ENCODE measurements around the gene PERCC1. TPM values are rescaled to one million over a fixed set of nuclear protein-coding genes. Genes with fewer than 3 reads are reported as not detected.

The PERCC1 gene
- total RNA-seq, 1 experiment from 2014 or later, result not detected

DNA sequence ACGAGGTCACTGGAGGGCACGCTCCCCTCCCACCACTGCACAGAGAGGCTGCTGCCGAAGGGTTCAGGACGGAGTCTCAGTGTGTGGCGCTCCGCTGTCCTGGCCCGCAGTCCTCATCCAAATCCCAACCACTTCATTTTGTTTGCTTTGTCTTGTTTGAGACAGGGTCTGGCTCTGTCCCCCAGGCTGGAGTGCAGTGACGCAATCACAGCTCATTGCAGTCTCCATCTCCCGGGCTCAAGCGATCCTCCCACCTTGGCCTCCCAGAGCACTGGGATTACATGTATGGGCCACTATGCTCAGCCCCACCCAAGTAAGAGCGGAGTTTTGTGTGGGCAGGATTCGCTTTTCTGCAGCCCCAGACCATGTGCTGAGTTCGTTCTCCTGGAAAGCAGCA, 29.1 kb upstream of the PERCC1 start:
- DNase-seq, result no peak
- no peaks in the 10 kb centered on the region for H3K36me3 ChIP-seq
- H3K27me3 ChIP-seq, result no peaks in the 10 kb centered on the region
- no peak overlapping the region for H3K4me3 ChIP-seq
- H3K9me3 ChIP-seq, result no peaks in the 10 kb centered on the region

DNA sequence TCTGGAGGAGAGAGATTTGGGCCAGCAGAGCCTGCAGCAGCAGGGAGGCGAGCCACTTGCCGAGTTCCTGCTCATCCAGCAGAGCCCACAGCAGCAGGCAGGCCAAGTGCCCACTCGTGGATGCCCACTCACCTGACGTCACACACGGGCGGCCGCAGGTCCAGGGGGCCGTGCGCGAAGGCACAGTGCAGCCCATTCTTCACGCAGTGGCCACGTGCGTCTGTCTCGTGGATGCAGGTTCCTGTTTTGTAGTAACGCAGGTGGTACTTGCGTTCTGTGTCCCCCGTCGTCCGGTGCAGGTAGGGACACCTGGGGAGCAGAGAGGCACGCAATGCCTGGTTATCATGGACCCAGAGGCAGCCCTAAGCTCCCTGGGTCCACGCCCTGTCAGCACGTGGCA, 27.8 kb upstream of the PERCC1 start:
- H3K36me3 ChIP-seq, result no peaks in the 10 kb centered on the region
- no peak overlapping the region for H3K4me3 ChIP-seq
- no peaks in the 10 kb centered on the region for H3K27me3 ChIP-seq
- DNase-seq, result no peak
- H3K9me3 ChIP-seq, result no peaks in the 10 kb centered on the region

DNA sequence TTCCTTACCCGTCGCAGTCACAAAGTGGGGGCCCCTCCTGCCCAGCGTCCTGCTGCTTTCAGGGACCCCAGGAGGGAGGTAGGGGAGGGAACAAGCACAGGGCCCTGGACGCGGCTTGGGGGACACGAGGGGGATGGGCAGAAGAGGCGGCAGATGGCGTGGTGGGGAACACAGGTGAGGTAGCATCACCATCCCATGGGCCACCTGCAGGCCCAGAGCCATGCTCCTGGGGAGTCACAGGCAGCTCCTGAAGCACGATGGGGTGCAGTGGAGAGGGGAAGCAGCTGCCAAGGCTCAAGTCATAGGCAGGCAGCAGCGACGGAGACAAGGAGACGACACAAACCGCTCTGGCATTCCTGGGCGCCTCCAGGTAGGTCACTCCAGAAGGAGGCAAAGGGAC, 27.1 kb upstream of the PERCC1 start:
- Histone ChIP-seq H3K27me3 (no peaks in the 10 kb centered on the region), H3K4me3 (no peak overlapping the region), H3K9me3 (no peaks in the 10 kb centered on the region), H3K36me3 (no peaks in the 10 kb centered on the region)
- no peak for DNase-seq

DNA sequence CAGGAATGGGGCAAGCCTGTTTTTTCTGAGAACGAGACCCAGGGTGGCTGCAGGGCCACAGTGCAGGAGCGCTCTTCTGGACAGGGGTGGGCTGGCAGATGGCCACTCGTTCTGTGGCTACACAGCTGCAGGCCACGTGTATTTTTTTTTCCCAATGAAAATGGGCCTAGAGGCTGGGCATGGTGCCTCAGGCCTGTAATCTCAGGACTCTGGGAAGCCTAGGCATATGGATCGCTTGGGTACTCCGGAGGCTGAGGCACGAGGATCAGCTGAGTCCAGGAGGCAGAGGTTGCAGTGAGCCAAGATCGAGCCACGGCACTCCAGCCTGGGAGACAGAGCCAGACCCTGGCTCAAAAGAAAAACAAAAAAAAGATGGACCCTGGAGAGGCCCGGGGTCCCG, 23.1 kb upstream of the PERCC1 start:
- no peaks in the 10 kb centered on the region for H3K9me3 ChIP-seq
- no peaks in the 10 kb centered on the region for H3K27me3 ChIP-seq
- no peak for DNase-seq
- H3K36me3 ChIP-seq, result no peaks in the 10 kb centered on the region
- H3K4me3 ChIP-seq, result peak overlapping the region; percentile 53

DNA sequence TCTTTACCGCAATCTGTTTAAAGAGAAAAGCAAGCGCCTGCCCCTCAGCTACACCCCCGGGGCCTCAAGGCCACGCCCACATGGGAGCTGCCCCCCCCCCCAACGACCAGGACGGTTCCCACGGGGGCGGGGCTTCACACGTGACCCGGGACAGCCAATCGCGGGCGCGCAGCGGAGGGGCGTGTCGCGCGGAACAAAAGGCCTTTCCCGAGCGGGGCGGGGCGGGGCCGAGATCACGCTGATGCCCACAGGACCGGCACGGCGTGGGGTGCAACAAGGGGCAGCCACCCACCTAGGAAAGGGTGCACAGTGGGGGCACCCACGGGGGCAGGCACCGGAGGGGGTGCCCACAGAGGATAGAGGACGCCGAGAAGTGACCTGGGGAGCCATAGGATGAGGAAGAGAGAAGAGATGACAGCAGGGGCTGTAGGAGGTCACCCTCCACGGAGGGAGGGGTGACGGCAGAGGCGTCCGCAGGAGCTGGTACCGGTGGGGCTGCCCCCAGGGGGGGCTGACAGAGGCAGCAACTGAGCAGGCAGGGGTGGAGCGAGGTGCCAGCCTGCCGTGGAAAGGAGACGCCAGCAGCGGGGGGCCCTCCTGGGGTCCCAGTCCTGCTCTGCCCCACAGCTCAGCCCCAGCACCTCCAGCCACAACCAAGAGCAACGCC, 22.6 kb upstream of the PERCC1 start:
- Histone ChIP-seq H3K9me3 (no peaks in the 10 kb centered on the region), H3K4me3 (peak overlapping the region; percentile 53), H3K27me3 (no peaks in the 10 kb centered on the region), H3K36me3 (no peaks in the 10 kb centered on the region)
- peak; percentile 89 for DNase-seq

DNA sequence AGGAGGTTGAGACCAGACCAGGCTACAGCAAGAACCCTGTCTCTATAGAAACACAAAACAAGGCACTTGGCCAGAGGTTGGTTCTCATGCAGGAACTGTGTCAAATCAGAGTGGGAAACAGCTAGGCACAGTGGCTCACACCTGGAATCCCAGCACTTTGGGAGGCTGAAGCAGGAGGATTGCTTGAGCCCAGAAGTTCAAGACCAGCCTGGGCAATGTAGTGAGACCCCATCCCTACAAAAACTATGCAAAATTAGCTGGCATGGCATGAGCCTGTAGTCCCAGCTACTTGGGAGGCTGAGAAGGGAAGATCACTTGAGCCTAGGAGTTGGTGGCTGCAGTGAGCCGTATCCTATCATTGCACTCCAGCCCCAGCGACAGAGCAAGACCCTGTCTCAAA, 18.0 kb upstream of the PERCC1 start:
- peaks cover 12% of the 10 kb centered on the region for H3K36me3 ChIP-seq
- DNase-seq, result no peak
- no peak overlapping the region for H3K4me3 ChIP-seq
- H3K27me3 ChIP-seq, result no peaks in the 10 kb centered on the region
- H3K9me3 ChIP-seq, result no peaks in the 10 kb centered on the region

DNA sequence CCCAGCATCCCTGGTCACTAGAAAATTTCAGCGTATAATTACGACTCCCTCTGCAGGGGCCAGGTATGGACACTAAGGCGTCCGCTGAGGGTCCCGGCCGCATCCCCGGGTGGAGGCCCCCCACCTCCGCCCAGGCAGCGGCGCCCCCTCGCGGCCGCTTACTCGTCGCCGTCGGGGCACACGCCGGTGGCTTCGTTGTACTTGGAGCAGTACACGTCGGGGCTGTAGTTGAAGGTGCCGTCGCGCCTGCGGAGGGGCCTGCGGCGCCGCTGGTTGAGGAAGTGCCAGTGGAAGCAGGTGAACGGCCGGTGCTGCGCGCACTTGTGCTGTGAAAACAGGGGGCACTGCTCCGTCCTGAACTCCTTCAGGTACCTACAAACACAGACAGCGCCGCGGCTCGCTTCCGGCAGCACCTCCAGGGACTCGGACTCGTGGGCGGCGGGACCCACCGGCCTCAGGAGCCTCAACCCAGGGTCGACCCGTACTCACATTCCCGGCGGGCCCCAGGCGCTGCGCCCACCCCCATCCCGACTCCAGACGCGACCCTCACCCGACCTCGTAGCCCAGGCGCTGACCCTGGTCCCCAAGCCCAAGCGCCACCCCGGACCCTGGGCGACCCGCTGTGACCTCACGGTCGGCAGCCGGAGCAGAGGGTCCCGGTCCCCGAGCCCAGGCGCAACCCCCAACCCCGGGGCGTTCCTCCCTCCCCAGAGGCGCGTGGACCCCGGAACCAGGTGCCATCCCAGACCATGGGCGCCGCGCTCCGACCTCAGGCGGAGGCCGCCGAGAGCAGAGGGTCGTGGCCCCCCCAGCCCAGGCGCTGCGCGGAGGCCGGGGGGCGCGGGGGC, 17.0 kb upstream of the PERCC1 start:
- peak; percentile 65 for DNase-seq
- peaks cover 21% of the 10 kb centered on the region for H3K36me3 ChIP-seq
- H3K4me3 ChIP-seq, result peak overlapping the region; percentile 81
- no peaks in the 10 kb centered on the region for H3K9me3 ChIP-seq
- H3K27me3 ChIP-seq, result no peaks in the 10 kb centered on the region

DNA sequence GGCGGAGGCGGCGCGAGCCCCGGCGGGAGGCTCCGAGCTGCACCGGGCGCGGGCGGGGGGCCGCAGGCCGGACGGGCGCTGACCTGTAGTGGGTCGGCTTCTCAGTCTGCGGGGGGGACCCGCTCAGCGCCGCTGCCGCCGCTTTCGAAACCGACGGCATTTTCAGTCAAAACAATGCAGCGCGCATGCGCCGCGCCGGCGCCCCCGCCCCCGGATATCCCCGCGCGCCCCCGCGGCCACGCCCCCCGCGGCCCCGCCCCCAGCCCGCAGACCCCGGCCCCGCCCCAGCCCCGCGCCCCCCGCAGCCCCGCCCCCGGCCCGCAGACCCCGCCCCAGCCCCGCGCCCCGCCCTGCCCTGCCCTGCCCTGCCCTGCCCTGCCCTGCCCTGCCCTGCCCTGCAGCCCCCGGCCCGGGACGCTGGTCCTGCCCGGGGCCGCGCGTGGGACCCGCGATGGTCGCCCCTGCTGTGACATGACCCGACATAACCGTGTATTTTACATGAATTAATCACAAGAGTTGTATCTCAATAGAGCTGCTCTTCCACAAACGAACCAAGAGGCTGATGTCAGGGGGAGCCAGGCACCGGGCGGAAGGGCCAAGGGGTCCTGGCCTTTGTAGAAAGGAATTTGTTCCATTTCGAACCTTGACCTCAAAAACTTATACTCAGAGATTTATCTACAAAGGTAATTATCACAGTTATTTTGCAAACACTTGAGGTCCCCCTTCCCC, 16.2 kb upstream of the PERCC1 start, which contains the start of gene UNKL:
Gene UNKL (minus strand): TSS at position 173 of the 729 bp plus-strand sequence. CDS start 13 bp downstream, at position 160.
- Histone ChIP-seq H3K4me3 (peak within 1 kb of the TSS; percentile 81), H3K36me3 (peaks cover 26% of the 10 kb centered on the region), H3K9me3 (no peaks in the 10 kb centered on the region), H3K27me3 (no peaks in the 10 kb centered on the region)
- peak; percentile 71 for DNase-seq

DNA sequence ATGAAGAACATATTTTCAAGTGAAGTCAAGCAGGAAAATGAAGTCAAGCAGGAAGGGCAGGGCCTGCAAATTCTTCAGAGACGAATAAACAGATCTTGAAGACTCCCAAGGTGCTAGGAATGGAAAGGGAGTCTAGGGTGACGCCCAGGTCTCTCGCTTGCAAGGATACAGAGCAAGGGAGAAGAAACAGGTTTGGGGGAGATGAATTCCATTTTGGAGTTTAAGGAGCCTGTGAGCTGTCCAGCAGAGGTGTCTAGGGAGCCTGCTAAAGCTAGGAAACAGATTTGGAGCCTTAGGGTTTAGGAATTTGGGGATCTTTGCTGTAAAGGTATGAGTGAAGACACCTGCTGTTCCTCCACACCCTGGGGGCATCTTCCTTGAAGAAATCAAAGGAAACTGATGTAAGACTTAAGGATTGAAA, 14.3 kb upstream of the PERCC1 start:
- H3K4me3 ChIP-seq, result no peak overlapping the region
- no peaks in the 10 kb centered on the region for H3K9me3 ChIP-seq
- H3K27me3 ChIP-seq, result no peaks in the 10 kb centered on the region
- H3K36me3 ChIP-seq, result peaks cover 32% of the 10 kb centered on the region
- no peak for DNase-seq

DNA sequence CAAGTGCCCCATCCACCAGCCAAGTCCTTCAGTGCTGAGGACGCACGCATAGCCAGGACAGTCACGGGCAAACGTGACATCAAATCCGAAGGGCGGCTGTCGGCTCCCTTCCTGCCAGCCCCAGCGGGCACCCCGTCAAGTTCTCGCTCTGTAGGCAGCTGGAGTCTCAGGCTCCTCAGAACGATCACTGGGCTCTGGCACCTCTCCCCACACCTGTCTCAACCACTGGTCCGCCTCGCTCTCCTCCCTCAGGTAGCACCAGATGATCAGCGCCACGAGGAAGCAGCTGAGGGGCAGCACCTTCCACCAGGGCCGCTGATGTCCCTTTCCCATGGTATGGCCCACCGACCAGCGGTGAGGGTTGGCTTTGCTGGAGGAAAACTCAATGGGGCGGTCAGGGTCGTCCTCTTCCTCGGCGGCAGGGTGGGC, 10.8 kb upstream of the PERCC1 start:
- DNase-seq, result no peak
- peaks cover 32% of the 10 kb centered on the region for H3K36me3 ChIP-seq
- no peaks in the 10 kb centered on the region for H3K27me3 ChIP-seq
- peaks cover 8% of the 10 kb centered on the region for H3K9me3 ChIP-seq
- peak overlapping the region; percentile 99 for H3K4me3 ChIP-seq

DNA sequence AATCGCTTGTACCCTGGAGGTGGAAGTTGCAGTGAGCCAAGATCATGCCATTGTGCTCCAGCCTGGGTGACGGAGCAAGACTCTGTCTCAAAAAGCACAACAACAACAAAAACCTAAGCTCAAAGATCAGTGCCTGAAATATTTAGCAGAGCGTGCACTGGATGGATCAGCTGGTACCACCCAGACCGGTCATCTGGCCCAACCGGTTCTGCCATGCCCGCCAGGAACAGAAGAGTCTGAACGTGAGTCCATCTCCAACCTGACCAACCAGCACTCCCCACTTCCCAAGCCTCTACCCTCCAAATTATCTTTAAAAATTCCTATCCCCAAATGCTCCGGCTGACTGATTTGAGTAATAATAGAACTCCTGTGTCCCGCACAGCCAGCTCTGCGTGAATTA, 8.8 kb upstream of the PERCC1 start:
- Histone ChIP-seq H3K9me3 (peaks cover 8% of the 10 kb centered on the region), H3K27me3 (no peaks in the 10 kb centered on the region), H3K36me3 (peaks cover 26% of the 10 kb centered on the region), H3K4me3 (no peak overlapping the region)
- DNase-seq, result no peak

DNA sequence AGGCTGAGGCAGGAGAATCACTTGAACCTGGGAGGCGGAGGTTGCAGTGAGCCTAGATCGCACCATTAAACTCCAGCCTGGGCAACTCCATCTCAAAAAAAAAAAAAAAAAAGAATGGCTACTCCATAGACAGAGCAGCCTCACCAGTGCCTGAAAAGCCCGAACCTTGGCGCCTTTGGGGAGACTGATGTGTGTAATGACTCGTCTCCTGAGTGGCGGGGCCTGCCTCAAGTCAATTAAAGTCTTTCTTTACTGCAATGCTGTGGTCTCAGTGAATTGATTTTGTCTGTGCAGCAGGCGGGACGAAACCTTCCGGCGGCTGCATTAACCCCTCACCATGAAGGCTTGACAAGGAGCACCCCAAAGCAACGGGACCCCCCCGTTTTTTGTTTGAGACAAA, 6.8 kb upstream of the PERCC1 start:
- no peaks in the 10 kb centered on the region for H3K27me3 ChIP-seq
- peaks cover 11% of the 10 kb centered on the region for H3K36me3 ChIP-seq
- H3K9me3 ChIP-seq, result peaks cover 8% of the 10 kb centered on the region
- H3K4me3 ChIP-seq, result no peak overlapping the region
- DNase-seq, result no peak

DNA sequence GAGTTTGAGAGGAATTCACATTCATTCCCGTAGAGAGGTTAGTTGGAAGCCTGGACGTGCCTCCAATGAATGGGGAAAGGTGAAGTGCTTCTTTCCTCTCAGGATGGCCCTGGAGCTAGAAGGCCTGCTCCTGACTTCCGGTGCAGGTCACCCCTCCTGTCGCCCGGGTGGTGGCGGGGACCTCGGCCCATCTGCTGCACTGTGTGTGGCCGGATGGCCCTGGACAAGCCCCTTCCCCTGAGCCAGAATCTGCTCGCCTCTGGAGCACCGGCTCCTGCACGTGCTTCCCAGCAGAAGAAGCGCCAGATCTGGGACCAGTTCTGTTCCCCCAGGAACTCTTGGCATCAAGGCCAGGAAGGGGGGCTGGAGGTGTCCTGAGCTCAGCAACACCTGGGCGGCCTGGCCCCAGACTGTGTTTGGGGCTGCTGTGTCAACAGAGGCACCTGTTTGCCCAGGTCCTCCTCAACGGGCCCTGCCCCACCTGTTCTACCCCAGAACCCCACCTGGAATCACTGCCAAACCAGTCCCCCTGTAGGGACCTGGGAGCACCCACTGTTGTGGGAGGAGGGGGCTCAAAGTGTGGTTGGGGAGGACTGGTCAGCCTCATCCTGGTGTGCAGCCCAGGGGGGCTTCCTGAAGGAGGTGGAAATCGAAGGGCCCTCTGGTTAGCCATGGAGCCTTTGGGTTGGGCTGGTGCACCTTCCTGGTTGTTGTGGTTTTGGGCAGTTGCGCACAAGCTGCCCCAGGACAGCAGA, 5.1 kb upstream of the PERCC1 start:
- Histone ChIP-seq H3K9me3 (peaks cover 8% of the 10 kb centered on the region), H3K36me3 (no peaks in the 10 kb centered on the region), H3K4me3 (no peak overlapping the region), H3K27me3 (no peaks in the 10 kb centered on the region)
- DNase-seq, result no peak

DNA sequence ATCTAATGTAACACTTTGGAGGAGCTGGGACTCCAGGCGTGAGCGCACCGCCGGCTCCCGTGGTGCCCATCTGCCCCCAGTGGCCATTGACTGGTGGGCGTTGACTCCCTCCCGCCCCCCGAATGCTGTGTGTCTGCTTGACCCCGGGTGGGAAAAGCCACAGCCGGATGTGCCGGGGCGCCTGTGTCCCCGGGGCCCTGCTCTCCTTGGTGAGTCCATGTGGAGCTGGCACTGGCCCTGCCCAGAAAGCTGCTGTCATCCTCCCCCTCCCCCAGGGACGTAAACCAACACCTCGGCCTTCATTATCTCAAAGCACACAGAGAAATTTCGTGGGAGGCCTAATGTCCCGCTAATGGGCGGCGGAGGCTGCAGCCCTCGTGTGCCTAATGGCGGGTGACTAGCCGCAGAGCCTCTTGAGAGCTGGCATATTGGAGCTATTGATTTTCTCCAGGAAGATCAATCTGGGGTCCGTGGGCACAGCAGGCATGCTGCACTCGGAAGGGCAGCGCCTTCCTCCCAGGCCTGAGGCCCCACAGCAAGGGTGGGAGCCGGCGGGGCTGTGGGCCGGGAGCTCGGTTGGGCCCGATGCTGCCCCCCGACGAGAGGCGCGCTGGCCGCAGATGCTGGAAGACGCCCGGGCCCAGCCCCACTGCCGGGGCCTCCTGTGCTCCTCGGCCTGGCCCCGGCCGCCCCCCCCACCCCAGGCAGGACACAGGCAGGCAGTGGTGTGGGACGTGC, 4.0 kb upstream of the PERCC1 start:
- no peaks in the 10 kb centered on the region for H3K27me3 ChIP-seq
- H3K4me3 ChIP-seq, result no peak overlapping the region
- peaks cover 6% of the 10 kb centered on the region for H3K9me3 ChIP-seq
- H3K36me3 ChIP-seq, result no peaks in the 10 kb centered on the region
- no peak for DNase-seq

DNA sequence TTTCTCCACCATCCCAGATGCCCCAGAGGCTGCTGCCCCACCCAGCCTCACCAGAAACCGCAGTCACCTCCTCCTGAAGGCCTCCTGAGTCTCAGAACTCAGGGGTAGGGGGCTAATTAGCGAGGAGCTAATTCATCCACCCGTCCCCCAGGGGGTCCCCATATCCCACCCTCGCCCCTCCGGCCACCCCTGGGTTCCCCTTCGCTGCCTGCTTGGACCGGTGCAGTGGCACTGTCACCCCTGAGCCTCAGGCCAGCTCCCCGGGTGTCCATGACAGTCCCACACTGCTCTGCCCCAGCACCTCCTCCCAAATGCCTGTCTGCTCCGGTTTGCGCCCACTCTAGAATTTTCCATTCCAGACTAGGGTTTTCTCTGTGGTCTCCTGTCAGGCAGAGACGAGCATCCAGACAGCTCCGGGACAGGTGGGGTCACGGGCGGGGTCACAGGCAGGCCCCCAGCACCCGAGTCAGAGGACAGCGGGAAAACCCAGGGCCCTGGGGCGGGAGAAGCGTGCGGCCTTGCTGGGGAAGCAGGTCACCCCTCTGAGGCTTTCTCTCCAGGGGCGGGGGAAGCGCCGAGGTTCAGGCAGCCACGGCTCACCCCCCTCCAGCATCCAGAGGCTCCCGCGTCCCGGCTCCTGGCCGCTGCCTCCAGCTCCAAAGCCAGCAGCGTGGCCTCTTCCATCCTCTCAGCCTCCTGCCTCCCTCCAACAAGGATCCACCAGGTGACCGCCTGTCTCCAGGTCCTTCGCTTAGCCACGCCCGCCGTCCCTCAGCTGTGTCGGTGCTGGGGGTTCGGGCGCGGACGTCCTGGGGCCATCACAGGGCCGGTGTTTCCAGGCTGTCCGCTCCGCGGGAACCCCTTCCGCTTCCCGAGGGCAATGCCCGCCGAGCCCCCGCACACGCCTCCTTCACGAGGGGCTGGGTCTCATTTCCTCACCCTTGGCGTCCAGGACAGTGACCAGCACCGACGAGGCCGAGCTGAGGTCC, 3.1 kb upstream of the PERCC1 start:
- H3K36me3 ChIP-seq, result no peaks in the 10 kb centered on the region
- H3K27me3 ChIP-seq, result no peaks in the 10 kb centered on the region
- H3K4me3 ChIP-seq, result no peak overlapping the region
- H3K9me3 ChIP-seq, result peaks cover under 1% of the 10 kb centered on the region; the same call in 1 of the 2 replicates
- no peak for DNase-seq
